ENCODE measurements around the gene SLC2A5.

DNA sequence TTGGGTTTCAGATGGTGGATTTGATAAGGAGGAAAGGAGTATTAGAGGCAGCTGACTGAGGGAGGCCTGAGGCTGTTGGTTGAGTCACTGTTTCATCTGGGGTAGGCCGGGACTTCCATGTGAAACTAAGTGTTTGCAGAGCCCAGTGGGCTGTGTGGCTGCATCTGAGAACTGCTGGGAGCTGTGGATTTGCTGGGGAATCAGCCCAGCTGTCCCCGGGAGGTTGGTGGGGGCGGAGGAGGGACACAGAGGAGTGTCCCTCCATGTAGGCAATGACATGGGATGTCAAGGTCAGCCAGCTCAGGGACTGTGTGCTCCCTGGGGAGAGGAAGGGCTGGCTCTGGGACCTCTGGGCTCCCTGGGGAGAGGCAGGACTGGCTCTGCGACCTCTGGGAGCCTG lies 79.6 kb downstream of the SLC2A5 start:
- TF ChIP-seq, protein P1, sequence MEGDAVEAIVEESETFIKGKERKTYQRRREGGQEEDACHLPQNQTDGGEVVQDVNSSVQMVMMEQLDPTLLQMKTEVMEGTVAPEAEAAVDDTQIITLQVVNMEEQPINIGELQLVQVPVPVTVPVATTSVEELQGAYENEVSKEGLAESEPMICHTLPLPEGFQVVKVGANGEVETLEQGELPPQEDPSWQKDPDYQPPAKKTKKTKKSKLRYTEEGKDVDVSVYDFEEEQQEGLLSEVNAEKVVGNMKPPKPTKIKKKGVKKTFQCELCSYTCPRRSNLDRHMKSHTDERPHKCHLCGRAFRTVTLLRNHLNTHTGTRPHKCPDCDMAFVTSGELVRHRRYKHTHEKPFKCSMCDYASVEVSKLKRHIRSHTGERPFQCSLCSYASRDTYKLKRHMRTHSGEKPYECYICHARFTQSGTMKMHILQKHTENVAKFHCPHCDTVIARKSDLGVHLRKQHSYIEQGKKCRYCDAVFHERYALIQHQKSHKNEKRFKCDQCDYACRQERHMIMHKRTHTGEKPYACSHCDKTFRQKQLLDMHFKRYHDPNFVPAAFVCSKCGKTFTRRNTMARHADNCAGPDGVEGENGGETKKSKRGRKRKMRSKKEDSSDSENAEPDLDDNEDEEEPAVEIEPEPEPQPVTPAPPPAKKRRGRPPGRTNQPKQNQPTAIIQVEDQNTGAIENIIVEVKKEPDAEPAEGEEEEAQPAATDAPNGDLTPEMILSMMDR (IDR thresholded peaks at IDR 0.05) = no peak
- no peak for TF ChIP-seq POLR2A (IDR thresholded peaks at IDR 0.05)

Measured in Peyer's patch (tissue), 4 donors.